K562 (cell line): ENCODE measurements around the gene CSRP2. TPM values are rescaled to one million over a fixed set of nuclear protein-coding genes. Genes with fewer than 3 reads are reported as not detected.

Experiments used
- ATAC-seq: fragments of 200-7000 bp; cut with Tn5 transposase; 3 replicates; pipeline ENCODE4 v1.9.1; 2020; ENCODE audit warnings: moderate library complexity
- BruUV-seq: library from RNA; stranded (reverse); fragments of 400-500 nt; replicated peaks from 2 replicates; lab custom pipeline; 2021; lab: Mats Ljungman, UMichigan
- CTCF ChIA-PET: fragments of 300-600 bp; formaldehyde crosslinking; extraction: SDS; loops from one replicate; lab custom pipeline; 2021; ENCODE audit warnings: low intra/inter-chr PET ratio; lab: Yijun Ruan, JAX
- POLR2A ChIA-PET: fragments of 300-600, 350-650 bp; sonication (Branson Sonifier 250); formaldehyde crosslinking; extraction: SDS; loops from one replicate; lab custom pipeline; 2021; ENCODE audit warnings: antibody characterized with exemption, inconsistent platforms; lab: Yijun Ruan, JAX
- DNase-seq, 4 experiments: peaks; one replicate each; pipeline versions ENCODE4 v3.0.0 to v3.0.0-alpha.2; 2011 to 2018; ENCODE audit warnings: low spot score in 3 of 4, mixed read lengths in 3 of 4; ENCODE audit errors: extremely low read depth in 1 of 4
- FAIRE-seq: peaks from 2 replicates; lab custom pipeline; 2011; peaks lifted over from hg19 to GRCh38; lab: Jason Lieb, UNC
- H2AFZ ChIP-seq: 2 replicates; pipeline ENCODE4 v1.6.0; 2011; ENCODE audit warnings: low read depth, low read length, control low read depth, inconsistent platforms
- H3K27ac ChIP-seq: fragments of 200-600 bp; 3 replicates; pipeline ENCODE4 v1.8.0; 2011; ENCODE audit warnings: low read depth, mild to moderate bottlenecking, control low read depth, inconsistent platforms, low read length, moderate library complexity, mixed read lengths; ENCODE audit errors: extremely low read depth
- H3K27me3 ChIP-seq, 2 experiments: fragments of 300-600 bp in 1 of 2; 2 replicates in 1 of 2; 3 replicates in 1 of 2; pipeline versions ENCODE4 v1.6.0 to v1.8.0; 2011; ENCODE audit warnings: inconsistent platforms in 2 of 2, low read length in 2 of 2, mild to moderate bottlenecking in 1 of 2, mixed read lengths in 1 of 2, moderate library complexity in 1 of 2; ENCODE audit not compliant: control insufficient read depth in 2 of 2, insufficient read depth in 2 of 2
- H3K36me3 ChIP-seq: fragments of 300-600 bp; 3 replicates; pipeline ENCODE4 v1.8.0; 2011; ENCODE audit warnings: mild to moderate bottlenecking, low read length, inconsistent platforms; ENCODE audit not compliant: control insufficient read depth, insufficient read depth
- H3K4me1 ChIP-seq, 2 experiments: fragments of 200-600 bp in 1 of 2; replicated peaks in 1 of 2; 2 replicates in 1 of 2; 3 replicates in 1 of 2; pipeline versions ENCODE4 v1.5.1 to v1.8.0; 2011; ENCODE audit warnings: inconsistent platforms in 2 of 2, low read length in 2 of 2, mild to moderate bottlenecking in 1 of 2, mixed read lengths in 1 of 2, moderate library complexity in 1 of 2; ENCODE audit not compliant: control insufficient read depth in 2 of 2, insufficient read depth in 2 of 2
- H3K4me2 ChIP-seq: 2 replicates; pipeline ENCODE4 v1.6.1; 2011; ENCODE audit warnings: low read length, control low read depth, inconsistent platforms, mixed read lengths; ENCODE audit not compliant: insufficient read depth
- H3K4me3 ChIP-seq: fragments of 200-600 bp; sonication (generic), shearing (Covaris generic); 2 replicates; pipeline ENCODE4 v1.5.1; 2016; ENCODE audit warnings: control low read depth, inconsistent platforms
- H3K79me2 ChIP-seq: fragments of 200-600 bp; 3 replicates; pipeline ENCODE4 v1.8.0; 2011; ENCODE audit warnings: low read length, inconsistent platforms; ENCODE audit not compliant: control insufficient read depth, insufficient read depth
- H3K9ac ChIP-seq, 2 experiments: 2 replicates each; pipeline versions ENCODE4 v1.6.0 to v1.6.1; 2011; ENCODE audit warnings: low read depth in 2 of 2, low read length in 2 of 2, control low read depth in 1 of 2, inconsistent platforms in 1 of 2, mild to moderate bottlenecking in 1 of 2, mixed read lengths in 1 of 2; ENCODE audit not compliant: insufficient read depth in 1 of 2
- H3K9me1 ChIP-seq: one replicate; pipeline ENCODE4 v1.6.0; 2011; ENCODE audit warnings: inconsistent platforms, mild to moderate bottlenecking, low read length, moderate library complexity; ENCODE audit not compliant: control insufficient read depth, insufficient read depth
- H3K9me3 ChIP-seq: replicated peaks from 2 replicates; pipeline ENCODE4 v1.5.1; 2011; ENCODE audit warnings: low read depth, low read length, inconsistent platforms; ENCODE audit not compliant: control insufficient read depth, insufficient read depth
- H4K20me1 ChIP-seq: replicated peaks from 2 replicates; pipeline ENCODE4 v1.6.1; 2011; ENCODE audit warnings: low read length, inconsistent platforms, mixed read lengths; ENCODE audit not compliant: control insufficient read depth, insufficient read depth
- BACH1 ChIP-seq: fragments of 200-800 bp; sonication (Bioruptor generic); IDR thresholded peaks from 2 replicates; pipeline ENCODE4 v1.6.1; 2016; ENCODE audit warnings: missing genetic modification characterization, missing compliant biosample characterization
- CCAR2 ChIP-seq: fragments of 200-400 bp; formaldehyde crosslinking; IDR thresholded peaks from 2 replicates; pipeline ENCODE4 v1.6.1; 2017; ENCODE audit warnings: mild to moderate bottlenecking, low read depth, low read length
- CHD1 ChIP-seq: fragments of 200-600 bp; sonication (generic); IDR thresholded peaks from one replicate; pipeline ENCODE4 v1.6.1; 2012; ENCODE audit warnings: mild to moderate bottlenecking, moderate library complexity, low read length, inconsistent platforms
- CREBBP ChIP-seq: IDR thresholded peaks from one replicate; pipeline ENCODE4 v1.6.1; 2012; ENCODE audit warnings: low read depth, mild to moderate bottlenecking, control low read depth, inconsistent platforms, low read length
- FOS ChIP-seq: IDR thresholded peaks from 3 replicates; pipeline ENCODE4 v1.6.1; 2011; ENCODE audit not compliant: insufficient read length; ENCODE audit errors: extremely low read depth
- HDAC1 ChIP-seq, 2 experiments: fragments of 450-650 bp; IDR thresholded peaks; 2 replicates each; pipeline ENCODE4 v1.6.1; 2016 to 2017; ENCODE audit warnings: inconsistent platforms in 1 of 2, mild to moderate bottlenecking in 1 of 2, moderate library complexity in 1 of 2
- KAT8 ChIP-seq: fragments of 450-650 bp; IDR thresholded peaks from 2 replicates; pipeline ENCODE4 v1.6.1; 2016; ENCODE audit warnings: low read depth, mild to moderate bottlenecking
- MAZ ChIP-seq, 2 experiments: fragments of 450-650 bp in 1 of 2; sonication (generic) in 1 of 2; formaldehyde crosslinking; IDR thresholded peaks in 1 of 2; conservative IDR thresholded peaks in 1 of 2; 2 replicates each; pipeline versions ENCODE4 v1.4.0 to v1.5.0; 2020; ENCODE audit warnings: mild to moderate bottlenecking in 1 of 2, missing genetic modification reagents in 1 of 2
- PCBP2 ChIP-seq: fragments of 200-400 bp; formaldehyde crosslinking; IDR thresholded peaks from 2 replicates; pipeline ENCODE4 v1.6.1; 2018; ENCODE audit warnings: low read length, low read depth, mild to moderate bottlenecking, moderate library complexity; ENCODE audit not compliant: poor library complexity, severe bottlenecking
- POU5F1 ChIP-seq: fragments of 150-350 bp; IDR thresholded peaks from 2 replicates; pipeline ENCODE4 v1.6.1; 2014; ENCODE audit warnings: borderline replicate concordance, low read length, low read depth, mild to moderate bottlenecking; ENCODE audit not compliant: partially characterized antibody
- SMARCE1 ChIP-seq: fragments of 450-650 bp; IDR thresholded peaks from 2 replicates; pipeline ENCODE4 v1.7.1; 2016; ENCODE audit warnings: mild to moderate bottlenecking
- SRSF1 ChIP-seq: fragments of 200-400 bp; formaldehyde crosslinking; IDR thresholded peaks from 2 replicates; pipeline ENCODE4 v1.6.1; 2017; ENCODE audit warnings: mild to moderate bottlenecking, low read depth, low read length, moderate library complexity
- TCF3 ChIP-seq: sonication (generic); formaldehyde crosslinking; IDR thresholded peaks from 2 replicates; pipeline ENCODE4 v1.4.0; 2020; ENCODE audit warnings: mild to moderate bottlenecking, missing genetic modification reagents
- XRCC5 ChIP-seq: fragments of 200-400 bp; formaldehyde crosslinking; IDR thresholded peaks from 2 replicates; pipeline ENCODE4 v1.6.1; 2017; ENCODE audit warnings: low read depth, mild to moderate bottlenecking, low read length
- ZFPM2 ChIP-seq: fragments of 250-450 bp; sonication (Bioruptor Pico); IDR thresholded peaks from 2 replicates; pipeline ENCODE4 v1.5.1; 2022; ENCODE audit warnings: mild to moderate bottlenecking
- ZNF212 ChIP-seq: fragments of 450-650 bp; formaldehyde crosslinking; IDR thresholded peaks from 2 replicates; pipeline ENCODE4 v1.4.0; 2020; ENCODE audit warnings: mild to moderate bottlenecking
- ZNF764 ChIP-seq: fragments of 250-450 bp; sonication (Bioruptor Pico); IDR thresholded peaks from 2 replicates; pipeline ENCODE4 v1.4.0; 2020; ENCODE audit warnings: low read depth, mild to moderate bottlenecking, moderate library complexity
- in situ Hi-C: fragments of 300-500 bp; cut with MboI; formaldehyde crosslinking; loops from 4 replicates; pipeline ENCODE4 v1.15.0; 2018; ENCODE audit warnings: inconsistent platforms, mixed read lengths
- intact Hi-C: fragments of 100-400 bp; cut with micrococcal nuclease; formaldehyde crosslinking; loops from 2 replicates; pipeline ENCODE4 v1.14.2; 2022
- polyA plus RNA-seq, 8 experiments: library from polyadenylated mRNA; depleted of rRNA in 4 of 8; stranded (reverse) in 5 of 8; unstranded in 3 of 8; fragments of >200 nt; fragmentation: Nextera tagmentation in 2 of 8; fragmentation: Illumina TruSeq in 1 of 8; extraction: Ambion mirVana in 2 of 8; extraction: Trizol in 1 of 8; gene quantifications; 2 replicates each; pipeline versions ENCODE4 v1.2.1 to v1.2.3, GENCODE V29; 2011 to 2014; ENCODE audit warnings: inconsistent platforms in 1 of 8, missing spikeins in 1 of 8
- total RNA-seq, 7 experiments: library from RNA; depleted of rRNA in 6 of 7; stranded (reverse); fragments of >200 nt in 6 of 7; fragmentation: Illumina TruSeq in 2 of 7; extraction: Trizol in 2 of 7; gene quantifications; 2 replicates each; pipeline versions ENCODE4 v1.2.1 to v1.2.3, GENCODE V29; 2011 to 2021; ENCODE audit warnings: low replicate concordance in 1 of 7
- TF ChIP-seq, protein P1 (sequence below): fragments of 450-650 bp; IDR thresholded peaks from 2 replicates; pipeline ENCODE4 v1.7.1; 2018; ENCODE audit warnings: mild to moderate bottlenecking, low read depth; ENCODE audit not compliant: partially characterized antibody
- TF ChIP-seq, protein P2 (sequence below): fragments of 450-650 bp; formaldehyde crosslinking; IDR thresholded peaks from 2 replicates; pipeline ENCODE4 v1.4.0; 2022; ENCODE audit warnings: missing genetic modification characterization

CSRP2 gene
- total and polyA plus RNA-seq, 9 of the 15 experiments (the other 6 are each of a cell fraction or from before 2014, with no cell fraction given): 0.32 to 6.2 (median 2.3) TPM

DNA sequence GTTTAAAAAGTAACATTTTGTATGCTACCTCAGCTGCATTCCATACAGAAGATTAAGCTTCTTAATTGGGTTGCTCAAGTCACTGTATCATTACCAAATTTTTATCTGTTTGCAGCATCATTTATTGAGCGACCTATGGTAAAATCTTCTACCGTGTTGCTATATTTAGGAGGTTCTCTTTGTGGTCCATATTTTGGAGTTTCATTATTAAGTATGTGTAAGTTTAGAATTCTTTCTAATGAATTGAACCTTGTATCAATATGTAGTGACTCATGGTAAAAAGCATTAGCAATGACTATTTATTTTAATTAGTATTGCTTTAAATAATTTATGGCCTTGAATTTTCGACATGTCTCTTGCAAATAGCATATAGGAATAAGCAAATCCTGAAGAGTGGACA lies 42.2 kb downstream of the CSRP2 start (continued):
- TF ChIP-seq HDAC1 (IDR thresholded peaks at IDR 0.05): no peak
- TF ChIP-seq CCAR2: no peak
- no peak for TF ChIP-seq ZNF764 (CRISPR knock-in tag)
- no peak for TF ChIP-seq POU5F1

DNA sequence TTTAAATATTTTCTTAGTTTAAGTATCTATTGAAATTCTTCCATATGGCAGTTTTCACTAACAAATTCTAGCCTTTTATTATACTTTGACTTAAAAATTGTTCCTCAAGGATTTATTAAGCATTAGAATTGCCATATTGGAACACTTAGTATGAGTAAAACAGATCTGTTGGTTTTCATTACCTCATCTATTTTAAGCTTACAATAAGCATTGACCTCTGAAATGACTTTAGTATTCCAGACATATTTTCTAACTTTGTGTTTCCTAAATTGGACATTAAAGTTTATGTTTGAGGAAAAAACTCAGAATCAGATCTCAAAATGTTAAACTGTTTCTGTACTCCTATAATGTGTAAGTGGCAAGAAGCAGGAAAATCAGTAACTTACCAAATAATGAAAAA lies 48.4 kb downstream of the CSRP2 start:
- DNase-seq (no peak), FAIRE-seq (no peak), ATAC-seq (no peak)
- Histone ChIP-seq H4K20me1 (no peaks in the 10 kb centered on the region), H3K9ac (no peak overlapping the region), H3K4me1 (no peaks in the 10 kb centered on the region), H3K27ac (no peak overlapping the region), H3K36me3 (peaks cover 29% of the 10 kb centered on the region; the same call in 2 of the 3 replicates), H3K9me1 (no peaks in the 10 kb centered on the region), H3K4me2 (no peak overlapping the region), H3K4me3 (no peak overlapping the region), H3K27me3 (no peaks in the 10 kb centered on the region), H3K79me2 (no peaks in the 10 kb centered on the region), H2AFZ (no peak overlapping the region), H3K9me3 (0 out of 2 replicates have a peak, but pooled peaks cover 1% of the 10 kb centered on the region)
- BruUV-seq: no TSS peak
- ChIA-PET CTCF (no interaction called here), POLR2A (no interaction called here)
- in situ Hi-C loops: no loop called here
- intact Hi-C loops: no loop called here
- TF ChIP-seq PCBP2 (no peak), BACH1 (tag) (no peak), MAZ (CRISPR knock-in tag; conservative IDR thresholded peaks at IDR 0.05 in 1 of 2, IDR thresholded peaks at IDR 0.05 in 1 of 2) (no peak), FOS (no peak), ZFPM2 (CRISPR knock-in tag) (no peak), CREBBP (no peak), SMARCE1 (no peak), XRCC5 (no peak), TCF3 (no peak), SRSF1 (no peak), CHD1 (no peak), KAT8 (no peak), ZNF212 (CRISPR knock-in tag) (no peak), HDAC1 (IDR thresholded peaks at IDR 0.05) (no peak)
- TF ChIP-seq, protein P1, sequence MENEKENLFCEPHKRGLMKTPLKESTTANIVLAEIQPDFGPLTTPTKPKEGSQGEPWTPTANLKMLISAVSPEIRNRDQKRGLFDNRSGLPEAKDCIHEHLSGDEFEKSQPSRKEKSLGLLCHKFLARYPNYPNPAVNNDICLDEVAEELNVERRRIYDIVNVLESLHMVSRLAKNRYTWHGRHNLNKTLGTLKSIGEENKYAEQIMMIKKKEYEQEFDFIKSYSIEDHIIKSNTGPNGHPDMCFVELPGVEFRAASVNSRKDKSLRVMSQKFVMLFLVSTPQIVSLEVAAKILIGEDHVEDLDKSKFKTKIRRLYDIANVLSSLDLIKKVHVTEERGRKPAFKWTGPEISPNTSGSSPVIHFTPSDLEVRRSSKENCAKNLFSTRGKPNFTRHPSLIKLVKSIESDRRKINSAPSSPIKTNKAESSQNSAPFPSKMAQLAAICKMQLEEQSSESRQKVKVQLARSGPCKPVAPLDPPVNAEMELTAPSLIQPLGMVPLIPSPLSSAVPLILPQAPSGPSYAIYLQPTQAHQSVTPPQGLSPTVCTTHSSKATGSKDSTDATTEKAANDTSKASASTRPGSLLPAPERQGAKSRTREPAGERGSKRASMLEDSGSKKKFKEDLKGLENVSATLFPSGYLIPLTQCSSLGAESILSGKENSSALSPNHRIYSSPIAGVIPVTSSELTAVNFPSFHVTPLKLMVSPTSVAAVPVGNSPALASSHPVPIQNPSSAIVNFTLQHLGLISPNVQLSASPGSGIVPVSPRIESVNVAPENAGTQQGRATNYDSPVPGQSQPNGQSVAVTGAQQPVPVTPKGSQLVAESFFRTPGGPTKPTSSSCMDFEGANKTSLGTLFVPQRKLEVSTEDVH: no peak
- TF ChIP-seq, protein P2, sequence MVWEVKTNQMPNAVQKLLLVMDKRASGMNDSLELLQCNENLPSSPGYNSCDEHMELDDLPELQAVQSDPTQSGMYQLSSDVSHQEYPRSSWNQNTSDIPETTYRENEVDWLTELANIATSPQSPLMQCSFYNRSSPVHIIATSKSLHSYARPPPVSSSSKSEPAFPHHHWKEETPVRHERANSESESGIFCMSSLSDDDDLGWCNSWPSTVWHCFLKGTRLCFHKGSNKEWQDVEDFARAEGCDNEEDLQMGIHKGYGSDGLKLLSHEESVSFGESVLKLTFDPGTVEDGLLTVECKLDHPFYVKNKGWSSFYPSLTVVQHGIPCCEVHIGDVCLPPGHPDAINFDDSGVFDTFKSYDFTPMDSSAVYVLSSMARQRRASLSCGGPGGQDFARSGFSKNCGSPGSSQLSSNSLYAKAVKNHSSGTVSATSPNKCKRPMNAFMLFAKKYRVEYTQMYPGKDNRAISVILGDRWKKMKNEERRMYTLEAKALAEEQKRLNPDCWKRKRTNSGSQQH (CRISPR knock-in tag): no peak
